Choroid plexus epithelial cell (primary cell): ENCODE measurements around the gene C1QTNF12.
A peak's percentile ranks its signal among the peaks of the same experiment; 100 is the strongest.

Source experiments
- DNase-seq: peaks from one replicate; pipeline ENCODE4 v3.0.0-alpha.2; 2010; ENCODE audit warnings: low read depth
- H3K4me3 ChIP-seq: 2 replicates; pipeline ENCODE4 v1.5.1; 2011; ENCODE audit warnings: low read depth, mild to moderate bottlenecking, control low read depth, low read length, moderate library complexity
- TF ChIP-seq, protein P1 (sequence below): conservative IDR thresholded peaks from 2 replicates; pipeline ENCODE4 v1.5.1; 2011; ENCODE audit warnings: low read depth, mild to moderate bottlenecking, control low read depth, inconsistent platforms, low read length, moderate library complexity

C1QTNF12 gene

GRCh38 chr1:1264868-1265272 is 18.3 kb upstream of the C1QTNF12 start:
- H3K4me3 ChIP-seq: no peak overlapping the region
- peak; percentile 95 for DNase-seq
- TF ChIP-seq, protein P1, sequence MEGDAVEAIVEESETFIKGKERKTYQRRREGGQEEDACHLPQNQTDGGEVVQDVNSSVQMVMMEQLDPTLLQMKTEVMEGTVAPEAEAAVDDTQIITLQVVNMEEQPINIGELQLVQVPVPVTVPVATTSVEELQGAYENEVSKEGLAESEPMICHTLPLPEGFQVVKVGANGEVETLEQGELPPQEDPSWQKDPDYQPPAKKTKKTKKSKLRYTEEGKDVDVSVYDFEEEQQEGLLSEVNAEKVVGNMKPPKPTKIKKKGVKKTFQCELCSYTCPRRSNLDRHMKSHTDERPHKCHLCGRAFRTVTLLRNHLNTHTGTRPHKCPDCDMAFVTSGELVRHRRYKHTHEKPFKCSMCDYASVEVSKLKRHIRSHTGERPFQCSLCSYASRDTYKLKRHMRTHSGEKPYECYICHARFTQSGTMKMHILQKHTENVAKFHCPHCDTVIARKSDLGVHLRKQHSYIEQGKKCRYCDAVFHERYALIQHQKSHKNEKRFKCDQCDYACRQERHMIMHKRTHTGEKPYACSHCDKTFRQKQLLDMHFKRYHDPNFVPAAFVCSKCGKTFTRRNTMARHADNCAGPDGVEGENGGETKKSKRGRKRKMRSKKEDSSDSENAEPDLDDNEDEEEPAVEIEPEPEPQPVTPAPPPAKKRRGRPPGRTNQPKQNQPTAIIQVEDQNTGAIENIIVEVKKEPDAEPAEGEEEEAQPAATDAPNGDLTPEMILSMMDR: peak; percentile 75

- H3K4me3 ChIP-seq: no peak overlapping the region
These were observed 17.5 kb upstream of the C1QTNF12 start for GRCh38 chr1:1264026-1264425.

DNA sequence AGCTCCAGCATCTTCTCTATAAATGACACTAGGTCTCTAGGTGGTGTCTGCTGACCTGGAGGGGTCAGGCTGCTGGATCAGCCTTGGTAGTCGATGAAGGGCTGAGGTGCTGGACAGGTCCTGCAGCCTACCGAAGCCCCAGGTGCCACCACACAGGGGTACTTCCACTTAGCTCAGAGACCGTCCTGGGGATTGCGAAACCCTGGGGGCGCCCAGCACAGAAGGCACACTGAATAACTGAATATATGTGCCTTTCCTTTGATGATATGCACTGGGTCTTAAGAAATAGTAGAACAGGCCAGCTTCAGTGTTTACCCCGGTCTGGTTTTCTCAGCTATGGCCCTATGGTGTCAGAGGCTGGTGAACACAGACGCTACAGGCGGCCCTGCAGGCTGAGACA is 16.2 kb upstream of the C1QTNF12 start:
- TF ChIP-seq, protein P1: no peak
- no peak for DNase-seq
- no peak overlapping the region for H3K4me3 ChIP-seq

More at GRCh38 chr1:1264026-1264425, 17.5 kb upstream of the C1QTNF12 start:
- DNase-seq: no peak
- TF ChIP-seq, protein P1: no peak

DNA sequence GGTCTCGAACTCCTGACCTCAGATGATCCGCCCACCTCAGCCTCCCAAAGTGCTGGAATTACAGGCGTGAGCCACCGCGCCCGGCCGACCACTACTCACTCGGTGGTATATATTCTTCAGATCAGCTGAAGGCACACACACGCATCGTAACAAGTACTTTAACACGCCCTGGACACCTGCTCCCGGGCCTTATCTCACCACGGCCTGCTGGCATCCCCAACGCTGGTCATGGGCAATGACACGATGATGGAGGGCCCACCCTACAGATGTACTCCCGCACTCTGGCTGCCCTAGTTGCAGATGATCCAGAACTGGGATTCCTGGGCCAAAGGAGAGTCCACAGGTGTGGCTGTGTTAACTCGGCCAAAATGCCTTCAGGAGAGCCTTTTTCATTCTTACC is 15.5 kb upstream of the C1QTNF12 start:
- DNase-seq: no peak
- TF ChIP-seq, protein P1: no peak

GRCh38 chr1:1260843-1261560 is 14.5 kb upstream of the C1QTNF12 start:
- no peak for DNase-seq
- no peak overlapping the region for H3K4me3 ChIP-seq
- TF ChIP-seq, protein P1: no peak

More for the DNA sequence above, 15.5 kb upstream of the C1QTNF12 start:
- no peak overlapping the region for H3K4me3 ChIP-seq

DNA sequence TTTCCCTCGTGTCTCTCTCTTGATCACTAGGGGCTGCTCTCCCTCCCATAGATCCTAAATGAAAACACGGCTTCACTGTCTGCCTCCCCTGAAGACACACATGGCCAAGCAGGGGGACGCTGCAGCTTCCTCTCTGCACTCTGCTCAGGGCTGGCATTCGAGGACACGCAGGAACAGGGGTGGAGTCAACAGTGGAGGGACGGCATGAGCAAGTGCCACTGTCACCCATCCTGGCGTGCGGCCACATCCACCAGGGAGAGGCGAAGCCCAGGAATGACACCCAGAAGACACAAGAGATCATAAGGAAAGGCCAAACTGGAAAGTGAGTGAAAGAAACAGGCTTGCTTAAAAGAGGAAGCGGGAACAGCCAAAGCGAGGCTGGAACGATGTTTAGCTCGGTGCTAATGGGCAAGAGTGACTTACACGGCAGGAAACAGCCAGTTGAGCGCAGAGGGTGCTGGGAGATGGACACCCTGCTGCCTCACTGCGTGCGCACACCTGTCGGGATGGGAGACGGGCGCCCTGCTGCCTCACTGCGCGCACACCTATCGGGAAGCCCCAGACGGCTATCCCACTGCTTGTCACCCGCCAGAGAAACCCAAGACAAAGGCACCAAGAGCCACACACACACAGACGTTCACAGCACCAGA is 13.6 kb upstream of the C1QTNF12 start:
- DNase-seq: no peak

More for the DNA sequence above, 13.6 kb upstream of the C1QTNF12 start:
- H3K4me3 ChIP-seq: no peak overlapping the region
- TF ChIP-seq, protein P1: no peak
